Raji (cell line): ENCODE data around the gene ZMYND10.

Experiments
- POLR2A ChIP-seq: IDR thresholded peaks from 2 replicates; pipeline ENCODE4 v1.6.1; 2011; ENCODE audit warnings: low read depth, low read length, control low read depth; ENCODE audit not compliant: insufficient read depth

ZMYND10 gene

DNA sequence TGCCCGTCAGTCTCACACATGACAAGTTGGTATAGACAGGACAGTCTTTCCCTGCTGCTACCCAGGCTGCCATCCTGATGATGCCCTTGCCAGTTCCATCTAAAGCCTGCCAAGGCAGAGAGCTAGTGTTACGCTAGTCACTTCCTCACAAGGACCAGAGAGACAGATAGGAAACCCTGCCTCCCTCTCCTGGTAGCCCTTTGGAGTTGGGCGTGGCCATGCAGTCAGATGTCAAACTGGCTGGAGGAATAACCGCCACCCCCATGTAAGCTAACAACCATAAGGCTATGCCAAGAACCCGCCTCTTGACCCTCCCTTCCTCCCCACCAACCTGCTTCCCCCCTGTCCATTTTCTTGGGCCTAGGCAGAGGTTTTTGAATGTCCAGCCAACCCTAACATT, 11.0 kb upstream of the ZMYND10 start:
- no peak for TF ChIP-seq POLR2A

DNA sequence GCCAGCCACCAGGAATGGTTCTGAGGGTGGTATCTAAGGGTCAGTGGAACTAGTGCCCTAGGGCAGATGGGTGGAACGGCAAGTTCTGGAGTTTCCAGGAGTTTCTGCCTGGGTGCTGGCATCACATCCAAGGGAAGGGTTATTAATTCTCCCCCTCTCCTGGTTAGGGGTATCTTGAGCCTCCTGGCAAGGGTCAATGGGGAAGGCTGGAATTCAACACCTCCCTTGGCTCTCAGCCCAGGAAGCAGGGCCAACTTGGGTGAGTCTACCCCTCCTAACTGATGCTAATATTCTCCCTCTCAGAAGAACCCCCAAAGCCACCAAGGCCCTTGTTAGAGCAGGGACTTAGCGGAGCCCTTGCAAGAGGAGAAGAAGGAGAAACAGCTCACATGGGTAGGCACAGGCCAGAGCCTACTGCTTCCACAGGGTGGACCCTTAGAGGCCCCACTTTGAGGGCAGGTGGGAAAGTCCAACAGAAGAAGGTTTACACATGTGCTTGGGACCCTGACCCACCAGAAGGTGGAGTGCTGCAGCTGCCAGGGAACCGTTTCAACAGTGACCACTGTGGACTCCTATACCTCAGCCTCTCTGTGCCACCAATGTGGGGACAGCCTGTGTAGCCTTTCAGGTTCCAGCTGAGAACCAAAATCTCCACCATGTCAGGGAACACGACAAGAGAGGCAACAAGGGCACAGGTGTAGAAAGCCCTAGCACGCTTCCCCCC, 10.5 kb upstream of the ZMYND10 start:
- no peak for TF ChIP-seq POLR2A

DNA sequence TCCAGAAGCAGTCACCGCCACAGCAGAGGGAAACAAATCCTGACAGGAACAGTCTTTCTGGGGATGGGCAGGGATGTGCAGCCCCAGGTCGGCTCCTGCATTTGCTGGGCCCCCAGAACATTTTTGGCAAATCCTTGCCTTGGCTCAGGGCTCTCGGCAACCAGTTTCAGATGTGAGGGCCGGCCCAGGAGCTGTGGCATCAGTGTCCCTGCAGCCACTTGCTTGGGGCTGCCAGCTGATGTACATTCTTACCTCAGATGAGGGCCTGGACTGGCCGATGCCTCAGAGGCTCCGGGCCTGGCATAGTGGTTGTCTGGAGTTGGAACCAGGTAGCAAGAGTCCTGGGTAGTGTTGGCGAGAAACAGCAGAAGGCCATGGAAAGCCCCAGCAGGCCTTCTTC, 9.3 kb upstream of the ZMYND10 start:
- TF ChIP-seq POLR2A, result no peak

DNA sequence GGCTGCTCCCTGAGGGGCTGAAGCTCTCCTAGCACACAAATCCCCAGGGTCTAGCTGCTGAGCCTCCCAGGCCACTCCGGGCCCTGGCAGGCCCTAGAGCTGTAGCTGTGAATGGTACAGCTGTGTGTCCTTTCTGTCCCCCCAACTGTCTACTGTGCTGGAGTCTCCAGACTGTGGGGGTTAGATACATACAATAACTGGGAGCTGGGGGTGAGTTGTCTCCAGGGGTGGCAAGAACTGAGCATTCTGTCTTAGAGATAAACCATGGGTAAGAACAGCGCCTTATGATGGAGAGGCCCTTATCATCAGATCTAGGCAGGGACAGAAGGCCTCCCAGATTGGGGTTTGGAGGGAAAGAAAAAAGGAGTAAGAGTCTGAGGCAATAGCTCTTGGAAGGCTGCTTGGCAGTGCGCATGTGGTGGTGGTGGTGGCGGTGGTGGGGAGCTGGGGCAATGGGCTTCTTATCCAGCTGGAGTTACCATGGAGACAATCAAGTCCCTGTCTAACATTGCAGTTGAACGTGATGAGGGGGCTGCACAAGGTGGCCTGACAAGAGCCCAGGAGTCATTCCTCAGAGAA, 8.7 kb upstream of the ZMYND10 start:
- no peak for TF ChIP-seq POLR2A

DNA sequence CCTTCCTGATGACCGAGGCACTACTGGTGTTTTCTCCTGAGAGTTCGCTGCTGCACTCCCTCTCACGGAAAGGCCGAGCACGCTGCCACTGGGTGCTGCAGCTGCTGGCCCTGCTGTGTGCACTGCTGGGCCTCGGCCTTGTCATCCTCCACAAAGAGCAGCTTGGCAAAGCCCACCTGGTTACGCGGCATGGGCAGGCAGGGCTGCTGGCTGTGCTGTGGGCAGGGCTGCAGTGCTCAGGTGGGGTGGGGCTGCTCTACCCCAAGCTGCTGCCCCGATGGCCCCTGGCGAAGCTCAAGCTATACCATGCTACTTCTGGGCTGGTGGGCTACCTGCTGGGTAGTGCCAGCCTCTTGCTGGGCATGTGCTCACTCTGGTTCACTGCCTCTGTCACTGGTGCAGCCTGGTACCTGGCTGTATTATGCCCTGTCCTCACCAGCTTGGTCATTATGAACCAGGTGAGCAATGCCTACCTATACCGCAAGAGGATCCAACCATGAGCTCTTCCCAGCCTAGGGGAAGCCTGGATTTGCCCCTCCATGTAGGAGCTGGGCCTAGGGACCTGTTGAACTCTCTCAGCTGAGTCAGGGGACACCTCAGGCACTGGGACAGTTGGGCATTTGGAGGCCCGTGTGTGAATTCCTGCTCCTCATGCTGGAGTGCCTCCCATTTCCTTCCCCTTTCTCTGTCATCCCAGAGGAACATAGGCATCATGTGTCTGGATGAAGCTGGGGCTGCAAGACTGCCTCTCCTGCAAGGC, 7.9 kb upstream of the ZMYND10 start:
- no peak for TF ChIP-seq POLR2A

DNA sequence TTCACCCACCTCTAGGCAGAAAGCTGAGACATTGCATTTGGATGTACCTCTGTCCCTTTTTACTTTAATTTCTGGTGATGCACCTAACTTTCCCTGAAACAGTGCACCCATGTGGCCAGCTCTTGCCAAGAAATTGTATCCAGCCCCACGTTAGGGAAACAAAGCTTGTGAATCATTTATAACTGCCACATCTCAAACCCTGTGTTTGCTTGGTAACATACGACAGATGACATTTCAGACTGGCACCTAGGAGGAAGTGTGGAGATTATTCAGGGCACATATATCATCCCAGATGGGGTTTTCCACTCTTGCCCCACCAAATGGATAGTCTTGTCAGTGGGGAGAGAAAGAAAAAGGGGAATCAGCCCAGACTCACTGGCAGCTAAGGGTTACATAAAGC, 7.2 kb upstream of the ZMYND10 start:
- no peak for TF ChIP-seq POLR2A

DNA sequence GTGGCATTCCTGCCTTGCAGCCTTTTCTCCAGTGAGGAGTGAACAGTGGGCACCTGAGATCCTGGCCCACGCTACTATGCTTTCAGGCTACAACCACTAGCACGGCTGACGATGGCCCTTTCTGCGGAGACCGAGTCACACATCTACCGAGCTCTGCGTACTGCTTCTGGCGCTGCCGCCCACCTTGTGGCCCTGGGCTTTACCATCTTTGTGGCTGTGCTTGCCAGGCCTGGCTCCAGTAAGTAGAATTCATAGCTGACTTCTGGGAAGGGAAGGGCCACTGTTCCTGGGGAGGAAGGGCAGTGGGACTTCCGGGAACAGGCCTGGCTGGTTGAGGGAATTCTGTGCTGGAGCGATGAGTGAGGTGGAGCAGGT, 5.8 kb upstream of the ZMYND10 start:
- TF ChIP-seq POLR2A, result no peak

DNA sequence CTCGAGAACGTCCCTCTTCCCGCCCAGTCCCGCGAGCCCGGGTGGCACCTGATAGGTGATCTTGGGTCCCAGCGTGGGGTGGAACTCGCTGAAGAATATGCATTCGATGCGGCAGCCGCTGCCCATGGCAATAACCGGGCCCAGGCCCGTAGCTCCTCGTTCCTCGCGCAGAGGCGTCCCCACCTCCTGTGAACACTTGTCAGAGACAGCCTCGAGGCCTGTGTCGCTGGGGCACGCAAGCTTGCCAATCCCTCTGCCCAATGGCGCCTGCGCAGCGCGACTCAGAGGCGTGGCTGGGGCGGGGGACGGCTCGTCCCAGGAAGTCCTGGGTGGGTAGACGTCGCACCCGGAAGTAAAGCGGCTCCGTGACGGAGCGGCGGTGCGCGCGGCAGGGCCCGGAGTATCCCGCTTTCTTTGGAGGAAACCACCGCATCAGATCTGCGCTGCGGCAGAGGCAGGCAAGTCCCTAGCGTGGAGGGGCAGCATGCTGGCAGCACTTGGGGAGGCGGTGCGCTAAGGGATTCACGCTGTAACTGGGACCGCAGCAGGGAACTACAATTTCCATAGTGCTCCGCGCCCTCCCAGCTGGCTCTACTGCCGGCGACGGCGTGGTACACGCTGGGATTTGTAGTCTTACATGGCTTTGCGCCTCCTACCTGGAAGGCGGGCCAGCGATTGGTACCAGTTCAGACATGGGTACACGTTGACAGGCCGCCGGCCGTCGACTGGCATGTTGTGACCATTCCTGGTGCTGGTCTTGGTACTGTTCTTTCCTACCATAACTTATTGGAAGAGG, 5.2 kb upstream of the ZMYND10 start, which contains the start of the genes CYB561D2 and NPRL2:
TSS of gene CYB561D2 (plus strand) at position 336 of the 796 bp plus-strand sequence. CDS start 572 bp downstream, outside the sequence.
TSS of gene NPRL2 (minus strand) at position 249 of the 796 bp plus-strand sequence. CDS start at position 126, 123 bp downstream.
- peak; percentile 99 for TF ChIP-seq POLR2A

DNA sequence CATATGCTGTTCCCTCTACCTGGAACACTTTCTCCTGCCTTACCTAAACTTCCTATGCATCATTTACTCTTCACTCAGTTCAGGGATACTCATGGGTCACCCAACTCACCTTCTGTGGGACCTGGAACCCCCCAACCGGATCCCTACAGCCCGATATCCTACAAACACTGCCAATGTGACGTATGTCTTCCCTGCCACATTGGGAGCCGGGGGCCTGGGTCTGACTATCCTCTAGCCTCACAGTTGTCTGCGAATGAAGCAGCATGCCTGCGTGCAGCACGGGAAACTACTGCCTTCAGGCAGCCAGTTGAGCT, 4.6 kb upstream of the ZMYND10 start:
- TF ChIP-seq POLR2A, result no peak

DNA sequence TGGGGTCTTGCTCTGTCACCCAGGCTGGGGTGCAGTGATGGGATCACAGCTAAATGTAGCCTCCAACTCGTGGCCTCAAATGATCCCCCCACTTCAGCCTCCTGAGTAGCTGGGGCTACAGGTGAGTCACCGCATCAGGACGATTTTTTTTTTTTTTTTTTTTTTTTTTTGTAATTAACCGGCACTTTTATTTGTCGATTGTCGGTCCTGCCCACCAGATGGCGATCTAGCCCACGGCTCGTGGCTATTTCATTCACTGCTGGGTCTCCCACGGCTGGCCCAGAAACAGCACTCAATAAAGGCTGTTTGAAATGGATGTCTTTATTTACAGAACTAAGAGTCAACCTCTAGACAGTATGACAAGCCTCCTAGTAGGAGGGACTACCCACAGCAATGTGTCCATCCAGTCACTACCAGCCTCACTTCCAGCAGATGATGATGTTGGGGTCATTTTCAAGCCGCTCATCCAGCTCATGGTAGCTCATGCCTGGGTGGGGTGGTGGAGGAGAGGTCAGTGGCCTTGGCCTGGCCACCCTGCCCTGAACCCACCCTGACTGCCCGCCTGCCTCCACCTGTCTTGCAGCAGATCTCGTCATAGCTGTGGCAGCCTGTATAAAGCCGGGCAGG, 1.8 kb upstream of the ZMYND10 start:
- TF ChIP-seq POLR2A, result no peak

DNA sequence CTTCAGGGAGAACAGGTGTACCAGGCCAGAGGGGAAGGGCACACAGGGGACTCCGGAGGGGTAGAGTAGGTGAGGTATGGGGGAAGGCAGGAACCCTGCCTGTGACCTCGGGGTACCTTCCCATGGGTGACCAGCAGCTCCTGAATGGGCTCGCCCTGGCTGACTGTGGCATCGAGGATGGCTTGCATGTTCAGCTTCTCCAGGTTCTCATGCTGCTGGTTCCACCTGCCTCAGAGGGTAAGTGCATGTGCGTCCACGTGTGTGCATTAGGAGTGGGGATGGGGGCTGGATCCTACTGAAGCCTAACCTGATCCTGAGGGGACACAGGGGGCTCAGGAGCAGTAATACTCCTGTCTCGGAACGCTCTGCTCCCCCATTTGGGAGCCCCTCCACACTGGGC, 524 bp downstream of the ZMYND10 start:
- TF ChIP-seq POLR2A, result no peak

DNA sequence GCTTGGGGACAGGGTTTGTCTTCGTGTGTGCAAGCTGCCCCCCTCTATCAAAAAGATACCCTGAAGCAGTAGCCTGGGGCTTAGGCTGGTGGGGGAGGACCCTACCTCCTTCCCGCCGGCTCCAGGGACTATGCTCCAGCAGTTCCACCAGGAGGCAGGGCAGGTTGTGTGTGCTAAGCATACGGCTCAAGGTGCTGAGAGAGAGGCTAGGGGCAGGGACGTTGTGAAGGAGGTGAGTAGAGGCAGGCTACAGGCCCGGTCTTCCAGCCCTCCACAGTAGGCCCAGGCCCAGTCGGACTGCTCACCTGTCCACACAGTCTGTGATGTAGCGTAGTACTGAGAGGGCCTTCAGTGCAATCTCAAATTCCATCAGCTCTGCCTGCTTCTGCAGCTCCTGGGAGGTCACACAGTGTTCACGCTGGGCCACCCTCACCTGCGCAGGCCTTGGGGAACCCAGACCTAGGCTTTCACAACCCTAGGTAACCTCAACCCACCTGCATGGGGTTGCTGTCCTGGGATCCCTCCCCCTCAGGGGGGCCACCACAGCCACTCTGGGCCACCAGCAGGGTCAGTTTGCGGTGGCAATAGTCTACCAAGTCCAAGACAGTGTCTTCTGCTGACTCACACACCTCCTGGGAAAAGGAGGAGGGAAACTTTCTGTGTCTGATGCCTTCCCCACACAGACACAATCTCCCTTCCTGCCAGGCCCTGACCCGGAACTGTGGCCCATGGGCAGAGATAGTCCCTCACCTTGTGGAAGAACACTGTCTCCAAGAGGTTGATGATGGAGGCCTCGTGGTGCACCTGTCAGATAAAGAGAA, 2.5 kb downstream of the ZMYND10 start:
- TF ChIP-seq POLR2A, result no peak

DNA sequence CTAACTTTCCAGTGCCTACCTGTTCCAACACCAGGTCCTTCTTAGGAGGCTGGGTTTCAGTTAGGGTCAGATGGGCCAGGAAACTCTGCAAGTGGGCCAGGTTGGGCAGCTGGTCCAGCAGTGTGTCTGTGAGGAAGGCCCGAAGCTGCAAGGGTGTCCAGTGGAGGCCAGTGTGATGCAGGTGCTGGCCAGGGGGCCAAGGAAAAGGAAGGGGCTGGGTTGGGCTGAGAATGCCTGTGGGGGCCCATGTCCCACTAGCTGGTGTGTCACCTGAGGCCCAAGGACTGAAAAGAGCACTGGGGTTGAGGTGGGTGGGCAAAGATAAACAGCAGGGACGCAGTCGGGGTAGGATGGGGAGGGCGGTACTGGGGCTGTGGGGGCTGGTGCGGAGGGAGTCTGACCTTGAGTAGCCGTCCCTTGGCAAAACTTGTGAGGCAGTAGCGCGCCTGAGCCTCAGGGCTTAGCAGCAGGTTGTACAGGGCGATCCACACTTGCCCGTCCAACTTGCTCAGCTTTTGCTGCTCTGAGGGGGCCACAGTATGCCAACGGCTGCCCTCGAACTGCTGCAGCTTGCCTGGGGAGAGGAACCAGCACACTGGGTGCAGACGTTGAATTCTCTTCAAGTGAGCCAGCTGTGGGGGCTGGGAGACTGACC, 3.4 kb downstream of the ZMYND10 start:
- no peak for TF ChIP-seq POLR2A

DNA sequence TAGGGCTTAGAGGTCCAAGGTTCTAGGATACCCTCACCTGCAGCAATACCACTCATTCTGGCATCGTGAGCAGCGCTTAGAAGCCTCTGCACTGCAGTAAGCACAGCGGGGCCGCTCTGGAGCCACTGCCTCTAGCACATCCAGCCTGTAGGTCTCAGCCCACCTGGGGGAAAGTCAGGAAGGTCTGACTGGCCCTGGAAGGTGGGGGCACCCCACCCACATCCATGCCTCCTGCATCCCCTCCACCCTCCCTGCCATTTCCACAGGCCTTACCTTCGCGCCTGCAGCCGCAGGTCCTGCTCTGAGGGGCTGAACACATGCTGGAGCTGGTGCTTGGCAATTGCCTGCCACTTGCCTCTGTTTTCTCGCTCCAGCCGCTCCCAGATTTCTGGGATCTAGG, 4.0 kb downstream of the ZMYND10 start:
- no peak for TF ChIP-seq POLR2A
